CD1c-positive myeloid dendritic cell (primary cell): ENCODE measurements around the gene HSF5.
A peak's percentile ranks its signal among the peaks of the same experiment; 100 is the strongest.
"Not testable (repeated sequence)": the region's sequence is repeated elsewhere in the genome, so short reads cannot be mapped to it uniquely, and the experiment has no call there.

Experiments used
- DNase-seq: peaks from one replicate; pipeline ENCODE4 v3.0.0-alpha.2; 2016; ENCODE audit errors: extremely low spot score

HSF5 gene

DNA sequence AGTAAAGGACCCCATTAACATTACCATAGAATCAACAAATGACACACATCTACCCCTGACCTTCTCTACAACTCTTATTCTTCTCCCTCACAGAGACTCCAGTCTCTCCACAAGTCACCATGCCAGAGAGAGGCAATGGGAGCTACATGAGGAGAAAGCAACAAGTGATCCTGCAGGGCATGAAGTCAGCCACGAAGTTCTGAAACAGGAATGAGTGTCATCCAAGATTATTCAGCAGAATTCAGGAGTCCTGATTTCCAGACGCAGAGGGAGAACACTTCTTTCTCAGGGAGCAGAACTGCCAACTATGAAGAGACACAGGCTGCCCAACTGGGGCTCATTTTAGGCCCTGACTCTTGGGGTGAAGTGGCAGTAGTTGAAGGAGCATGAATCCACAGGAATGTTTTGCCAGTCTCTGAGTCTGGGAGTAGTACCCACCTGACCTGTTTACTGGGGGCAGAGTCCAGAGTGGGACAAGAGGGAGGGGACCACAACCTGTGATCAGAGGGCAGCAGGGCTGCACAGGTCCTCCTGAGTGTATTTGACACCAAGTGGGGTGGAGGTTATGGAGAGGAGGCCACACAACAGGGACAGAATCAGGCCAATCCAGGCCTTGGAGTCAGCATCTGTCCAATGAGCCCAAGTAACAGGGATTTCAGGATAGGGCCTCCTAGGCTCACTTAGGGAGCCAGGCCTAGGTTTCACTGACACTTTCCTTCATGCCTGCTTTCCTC is 28.6 kb upstream of the HSF5 start:
- DNase-seq = no peak

DNA sequence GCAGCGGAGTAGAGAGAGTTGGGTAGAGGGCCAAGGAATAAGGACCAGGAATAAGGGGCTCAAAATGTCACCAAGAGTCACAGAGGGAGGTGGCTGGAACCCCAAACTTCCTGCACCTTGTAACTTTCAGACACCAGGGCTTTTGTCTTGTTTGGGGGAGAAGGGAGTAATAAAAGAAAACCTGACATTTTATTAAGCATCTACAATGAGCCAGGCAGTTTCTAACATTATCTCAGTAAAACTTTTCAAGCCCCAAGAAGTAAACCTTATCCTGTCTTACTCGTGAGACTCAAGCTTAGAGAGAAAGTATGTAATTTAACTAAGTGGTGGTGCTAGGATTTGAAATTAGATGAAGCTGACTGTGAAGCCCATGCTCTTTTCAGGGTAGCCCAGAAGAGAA is 27.1 kb upstream of the HSF5 start:
- DNase-seq = no peak

DNA sequence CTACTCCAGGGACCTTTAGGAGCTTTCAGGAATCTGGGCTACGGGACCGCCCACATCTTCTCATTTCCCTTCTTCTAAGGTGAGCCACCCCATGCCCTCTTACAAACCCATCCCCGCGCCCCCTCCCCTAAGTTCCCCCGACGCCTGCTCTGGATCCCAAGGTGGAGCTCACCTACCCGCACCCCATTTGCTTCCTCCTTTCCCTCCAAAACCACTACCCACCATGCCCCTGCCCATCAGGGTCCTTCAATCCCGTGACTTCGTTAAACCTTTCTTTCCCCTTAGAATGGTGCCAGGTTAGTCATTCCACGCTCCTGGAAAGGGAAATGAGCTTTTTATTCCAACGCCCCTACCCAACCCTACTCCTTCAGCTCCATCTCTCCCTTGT is 26.6 kb upstream of the HSF5 start:
- no peak for DNase-seq

DNA sequence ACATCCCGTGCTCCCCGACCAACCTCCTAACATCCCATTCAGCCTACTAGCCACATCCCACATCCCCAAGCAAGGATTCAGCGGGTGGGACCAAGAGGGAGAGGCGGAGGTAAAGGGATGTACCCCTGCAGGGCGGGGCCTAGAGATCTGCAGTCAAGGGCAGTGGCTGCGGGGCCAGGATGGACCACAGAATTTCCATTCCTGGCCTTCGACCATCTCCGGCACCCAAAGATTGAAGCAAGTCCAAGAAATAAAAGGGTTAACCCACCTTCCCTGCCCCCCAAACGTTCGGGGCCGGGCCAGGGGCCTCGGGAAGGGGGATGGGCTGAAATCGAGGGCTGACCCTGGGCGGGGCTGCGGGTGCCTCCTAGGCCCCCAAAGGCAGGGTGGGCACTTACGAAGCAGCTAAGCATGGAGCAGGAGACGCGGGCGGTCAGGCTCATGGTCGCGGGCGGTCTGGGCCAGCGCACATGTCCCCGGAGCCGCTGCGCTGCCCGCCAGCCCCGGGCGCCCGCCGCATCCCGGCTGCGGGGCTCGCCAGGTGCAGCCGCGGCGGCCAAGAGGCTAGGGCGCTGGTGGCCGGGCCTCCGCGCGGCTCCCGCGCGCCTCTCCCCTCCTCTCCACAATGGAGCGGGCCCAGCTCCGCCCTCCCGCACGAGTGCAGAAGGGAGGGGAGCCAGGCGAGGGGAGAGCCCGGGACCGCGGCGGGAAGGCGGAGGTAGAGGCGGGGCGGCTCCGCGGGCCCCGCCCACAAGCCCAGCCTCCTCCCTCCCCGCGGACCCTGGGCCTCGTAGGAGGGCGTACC is 26.0 kb upstream of the HSF5 start, which contains the start of gene MTMR4:
Gene MTMR4, minus strand, starts transcription at position 674 of the 805 bp plus-strand sequence. Its CDS starts 231 bp downstream, at position 443.
- peak; percentile 70 for DNase-seq

DNA sequence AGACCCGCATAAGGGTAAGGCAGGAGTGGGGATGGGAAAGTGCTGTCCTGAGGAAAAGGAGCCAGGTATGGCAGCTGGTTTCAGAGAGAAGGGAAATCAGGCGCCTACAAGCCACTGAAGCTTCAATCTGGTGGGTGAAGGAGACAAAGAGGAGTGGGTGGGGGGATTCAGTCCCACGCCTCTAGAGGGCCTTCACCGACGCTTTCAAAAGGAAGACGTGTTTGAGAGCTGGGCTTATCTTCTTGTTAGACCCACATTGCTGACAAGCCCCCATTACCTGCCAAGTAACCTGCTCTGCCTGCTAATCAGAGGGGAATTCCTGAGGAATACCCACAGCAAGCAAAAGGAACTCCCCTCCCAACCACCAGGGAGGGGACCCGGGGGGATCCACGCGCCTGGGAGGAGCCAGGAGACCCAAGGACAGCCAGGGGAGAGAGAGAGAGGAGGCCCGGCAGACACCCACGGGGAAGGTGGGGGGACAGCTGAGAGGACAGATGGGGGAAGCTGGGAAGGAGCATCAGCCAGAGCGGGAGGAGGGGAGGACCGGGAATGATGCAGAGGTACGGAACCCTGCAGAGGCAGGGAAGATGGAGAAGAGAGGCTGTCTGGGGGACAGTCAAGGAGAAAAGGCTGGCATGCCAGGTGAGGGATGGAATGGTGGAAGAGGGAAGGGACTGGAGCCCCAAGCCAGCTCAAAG is 25.2 kb upstream of the HSF5 start:
- no peak for DNase-seq

DNA sequence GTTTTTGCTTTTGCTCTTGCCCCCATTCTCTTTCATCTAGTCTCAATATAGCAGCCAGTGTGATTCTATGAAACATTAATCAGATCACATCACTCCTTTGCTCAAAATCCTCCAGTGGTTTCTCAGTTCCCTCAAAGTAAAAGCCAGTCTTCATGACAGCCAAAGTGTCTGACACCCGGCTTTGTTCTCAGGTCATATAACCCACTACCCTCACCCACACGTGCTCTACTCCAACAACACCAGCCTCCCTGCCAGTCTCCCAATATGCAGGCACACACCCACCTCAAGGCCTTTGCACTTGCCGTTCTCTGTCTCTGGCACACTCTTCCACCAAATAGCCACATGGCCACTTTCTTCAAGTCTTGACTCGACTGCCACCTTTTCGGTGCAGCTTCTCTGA is 21.9 kb upstream of the HSF5 start:
- DNase-seq = no peak

DNA sequence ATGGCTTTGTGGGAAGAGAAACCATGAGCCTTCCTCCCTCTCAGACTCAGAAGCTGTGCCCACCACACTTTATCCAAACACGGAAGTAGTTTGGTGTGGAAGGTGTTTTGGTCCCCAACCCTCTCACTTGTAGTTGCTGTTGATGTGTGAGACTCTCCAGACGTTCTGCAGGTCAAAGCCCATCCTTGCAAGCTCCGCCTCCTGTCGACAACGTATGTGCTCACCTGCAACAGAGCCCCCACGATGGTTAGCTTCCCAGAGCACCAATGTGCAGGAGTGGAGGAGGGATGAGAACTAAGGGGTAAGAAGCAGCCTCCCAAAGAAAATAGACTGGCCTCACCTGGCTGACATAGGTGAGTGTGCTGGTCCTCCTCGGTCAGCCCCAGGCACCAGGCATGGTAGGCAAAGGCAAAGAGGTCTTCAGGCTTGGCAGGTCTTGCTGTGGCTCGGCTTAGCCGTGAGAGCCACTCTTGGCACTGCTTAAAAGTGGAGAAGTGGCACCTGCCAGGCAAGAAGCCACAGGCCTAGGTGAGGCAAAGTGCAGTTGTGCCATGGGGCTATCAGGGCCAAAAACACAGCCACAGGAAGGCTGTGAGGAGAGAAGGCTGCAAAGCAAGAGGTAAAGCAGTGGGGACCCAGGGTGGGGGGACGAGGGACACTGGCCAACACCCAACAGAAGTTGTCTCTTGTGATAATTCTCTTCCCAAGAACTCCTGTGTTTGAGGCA is 20.3 kb upstream of the HSF5 start:
- no peak for DNase-seq

DNA sequence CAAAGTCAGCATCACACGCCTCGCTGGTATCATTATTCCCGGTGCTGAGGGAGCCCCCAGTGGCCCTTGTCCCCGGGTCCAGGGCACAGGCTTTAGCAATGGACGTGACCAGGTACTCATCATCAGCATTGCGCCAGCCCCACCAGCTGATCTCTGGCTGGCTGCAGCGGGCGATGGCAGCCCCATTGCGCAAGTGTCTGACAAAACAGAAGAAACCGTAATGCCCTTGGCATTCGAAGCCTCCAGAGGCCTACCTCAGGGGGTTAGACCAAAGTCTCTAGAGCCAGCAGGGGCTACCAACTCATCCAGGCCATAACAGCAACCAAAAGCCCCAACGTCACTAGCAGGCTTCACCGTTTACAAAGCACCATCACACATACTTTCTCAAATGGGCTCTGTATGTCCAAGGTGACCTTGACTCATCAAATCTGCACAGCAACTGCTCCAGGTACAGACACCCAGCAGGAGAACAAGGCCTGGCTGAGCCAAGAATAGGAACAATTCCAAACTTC is 19.0 kb upstream of the HSF5 start:
- no peak for DNase-seq

DNA sequence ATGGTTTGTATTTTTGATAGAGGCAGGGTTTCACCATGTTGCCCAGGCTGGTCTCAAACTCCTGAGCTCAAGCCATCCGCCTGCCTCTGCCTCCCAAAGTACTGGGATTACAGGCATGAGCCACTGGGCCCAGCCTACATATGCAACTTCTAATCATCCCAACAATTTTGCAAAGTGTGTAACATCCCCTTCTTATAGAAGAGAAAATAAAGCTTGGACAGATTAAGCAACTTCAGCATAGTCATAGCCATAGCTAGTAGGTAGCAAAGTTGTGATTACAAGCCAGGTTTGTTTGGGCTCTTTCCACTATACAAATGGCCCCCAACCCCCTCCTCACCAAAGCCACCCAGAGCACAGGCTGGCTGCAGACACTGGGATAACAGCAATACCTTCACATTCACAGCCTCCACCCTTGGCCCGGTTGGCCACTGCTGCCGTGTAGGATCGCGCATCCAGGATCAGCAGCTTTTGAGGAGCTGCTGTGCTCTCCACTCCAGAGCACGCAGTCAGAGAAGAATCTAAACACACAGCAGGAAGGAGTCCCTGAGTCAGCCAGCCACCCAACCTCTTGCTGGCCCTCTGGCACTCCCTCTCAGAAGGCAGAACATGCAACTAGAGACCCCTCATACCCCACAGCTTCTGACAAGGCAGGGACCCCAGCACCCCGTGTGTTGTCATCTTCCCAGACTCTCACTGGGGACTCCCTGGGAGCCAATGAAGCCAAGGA is 18.3 kb upstream of the HSF5 start:
- no peak for DNase-seq

DNA sequence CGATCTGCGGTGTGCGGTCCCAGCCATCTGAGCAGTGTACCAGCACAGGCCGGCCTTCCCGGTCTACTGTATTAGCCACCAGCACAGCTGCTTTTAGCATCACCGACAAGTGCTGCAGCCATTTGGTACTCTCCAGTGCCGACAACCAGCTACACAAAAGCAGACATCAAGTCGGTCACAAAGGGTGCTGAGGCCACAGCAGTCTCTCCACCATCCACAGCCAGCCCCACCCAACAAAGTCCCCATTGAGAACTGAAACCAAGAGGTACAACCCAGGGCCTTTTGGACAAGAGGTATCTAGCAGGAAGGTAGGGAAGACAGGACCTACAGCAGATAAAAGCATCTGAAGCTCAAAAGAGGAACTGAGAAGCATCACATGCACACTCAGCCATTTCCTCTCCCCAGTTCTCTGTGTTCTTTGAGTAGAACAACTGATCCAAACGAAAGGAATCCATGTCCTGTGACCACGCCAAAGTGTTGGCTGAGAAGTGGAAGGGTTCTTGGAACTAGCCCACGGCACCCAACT is 16.7 kb upstream of the HSF5 start:
- peak; percentile 72 for DNase-seq

DNA sequence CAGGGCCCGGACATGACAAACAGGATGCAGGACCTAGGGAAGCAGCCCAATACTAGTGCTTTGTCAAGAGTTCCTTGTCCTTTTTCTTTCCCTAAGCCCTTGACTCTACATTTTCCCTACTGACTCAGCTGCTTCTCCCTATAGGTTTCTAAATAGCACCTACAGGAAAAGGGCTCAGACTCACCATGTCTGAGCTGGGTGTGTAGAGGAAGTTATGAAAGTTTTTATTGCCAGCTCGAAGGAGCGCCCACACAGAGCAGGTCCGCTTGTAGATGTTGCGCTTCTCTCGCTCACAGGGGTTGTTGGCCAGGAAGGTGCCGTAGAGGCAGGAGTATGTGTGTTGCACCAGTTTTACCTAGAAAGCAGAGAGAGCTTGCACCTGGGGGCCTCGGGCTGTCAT is 15.7 kb upstream of the HSF5 start:
- peak; percentile 63 for DNase-seq

DNA sequence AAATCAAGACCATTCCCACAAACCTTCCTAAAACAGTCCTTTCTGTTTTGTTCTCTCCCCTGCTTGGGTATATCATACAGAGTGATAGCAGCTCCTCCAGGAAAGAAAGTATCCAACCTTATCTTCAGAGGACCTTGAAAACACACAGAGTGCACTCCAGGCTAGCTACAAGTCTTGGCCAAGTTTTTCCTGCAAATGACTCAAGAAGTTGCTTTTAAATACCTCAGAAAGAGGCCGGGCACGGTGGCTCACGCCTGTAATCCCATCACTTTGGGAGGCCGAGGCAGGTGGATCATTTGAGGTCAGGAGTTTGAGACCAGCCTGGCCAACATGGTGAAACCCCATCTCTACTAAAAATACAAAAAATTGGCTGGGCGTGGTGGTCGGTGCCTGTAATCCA is 14.9 kb upstream of the HSF5 start:
- not testable (repeated sequence) for DNase-seq

DNA sequence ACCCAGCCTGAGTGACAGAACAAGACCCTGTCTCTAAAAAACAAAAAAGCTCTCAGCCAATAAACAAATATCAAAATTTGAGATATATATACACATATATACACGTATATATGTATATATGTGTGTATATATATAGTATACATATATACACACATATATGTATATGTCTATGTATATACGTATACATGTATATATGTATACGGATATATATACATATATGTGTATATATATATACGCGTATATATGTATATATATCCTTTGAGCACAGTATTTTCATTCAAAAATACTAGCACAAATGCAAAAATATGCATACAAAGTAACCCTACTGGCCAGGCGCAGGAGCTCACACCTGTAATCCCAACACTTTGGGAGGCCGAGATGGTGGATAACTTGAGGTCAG is 13.2 kb upstream of the HSF5 start:
- no peak for DNase-seq

DNA sequence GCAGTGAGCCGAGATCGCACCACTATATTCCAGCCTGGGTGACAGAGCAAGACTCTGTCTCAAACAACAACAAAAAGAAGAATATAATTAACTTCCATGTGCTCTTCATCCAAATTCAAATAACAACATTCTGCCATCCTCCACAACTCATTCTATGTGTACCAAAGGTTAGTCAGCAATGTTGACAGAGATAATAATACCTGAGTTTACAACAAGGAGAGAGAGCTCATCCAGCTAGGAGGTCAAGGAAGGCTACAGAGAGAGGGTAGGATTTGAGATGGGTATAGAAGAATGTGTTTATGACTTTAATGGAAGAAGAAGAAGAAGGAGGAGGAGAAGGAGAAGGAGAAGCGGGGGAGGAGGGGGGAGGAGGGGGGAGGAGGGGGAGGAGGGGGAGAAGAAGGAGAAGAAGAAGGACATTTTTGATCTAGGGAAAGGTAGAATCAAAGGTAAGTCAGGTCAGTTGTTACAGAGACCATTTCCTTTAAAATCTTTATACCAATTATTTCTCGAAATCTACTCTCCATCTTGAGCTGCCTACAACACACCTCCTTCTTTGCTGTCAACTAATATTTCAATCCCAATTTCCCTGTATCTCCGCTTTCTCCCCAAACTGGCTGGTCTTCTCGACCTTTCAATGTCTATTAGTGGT is 10.1 kb upstream of the HSF5 start:
- no peak for DNase-seq

DNA sequence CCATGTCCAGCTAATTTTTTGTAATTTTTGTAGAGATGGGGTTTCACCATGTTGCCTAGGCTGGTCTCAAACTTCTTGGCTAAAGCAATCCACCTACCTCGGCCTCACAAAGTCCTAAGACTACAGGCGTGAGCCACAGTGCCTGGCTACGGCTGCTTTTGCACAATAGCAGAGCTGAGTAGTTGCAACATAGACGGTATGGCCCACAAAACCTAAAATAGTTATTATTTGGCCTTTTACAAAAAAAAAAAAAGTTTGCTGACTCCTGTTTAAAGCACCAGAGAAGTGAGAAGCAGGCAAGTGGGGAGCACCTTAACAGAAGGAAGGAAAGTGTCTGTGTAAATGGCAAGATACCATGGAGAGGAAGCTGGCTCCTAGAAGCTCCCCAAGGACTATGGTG is 5.3 kb upstream of the HSF5 start:
- DNase-seq = no peak

DNA sequence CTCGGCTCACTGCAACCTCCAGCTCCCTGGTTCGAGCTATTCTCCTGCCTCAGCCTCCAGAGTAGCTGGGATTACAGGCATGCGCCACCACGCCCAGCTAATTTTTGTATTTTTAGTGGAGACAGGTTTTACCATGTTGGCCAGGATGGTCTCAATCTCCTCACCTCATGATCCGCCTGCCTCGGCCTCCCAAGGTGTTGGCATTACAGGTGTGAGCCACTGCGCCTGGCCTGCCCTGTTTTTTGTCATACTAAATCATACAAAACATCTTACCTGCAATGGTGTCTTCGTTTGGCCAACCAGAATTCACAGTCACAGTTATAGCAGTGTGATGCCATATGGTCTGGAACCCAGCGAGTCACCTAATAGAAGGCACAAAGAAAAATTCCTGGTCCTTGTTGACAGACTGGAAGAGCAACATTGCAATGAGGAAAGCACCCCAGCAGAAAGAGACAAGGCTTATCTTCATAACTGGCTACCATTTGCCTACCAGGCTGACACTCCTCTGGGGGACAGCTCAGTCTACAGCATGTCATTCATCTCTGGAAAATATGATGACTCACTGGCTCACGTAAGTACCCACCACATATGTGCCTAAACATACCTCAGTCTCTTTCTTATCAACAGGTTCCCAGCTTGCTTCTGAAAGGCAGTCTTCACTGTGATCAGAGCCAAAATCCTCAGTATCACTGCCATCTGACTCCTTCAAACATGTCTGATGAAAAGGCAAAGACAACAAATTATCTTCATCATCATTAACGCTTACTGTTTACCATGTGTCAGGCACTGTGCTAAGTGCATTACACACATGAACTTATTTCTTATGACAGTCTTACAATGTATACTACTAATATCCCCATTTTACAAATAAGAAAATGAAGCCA is 4.3 kb upstream of the HSF5 start:
- DNase-seq = no peak

DNA sequence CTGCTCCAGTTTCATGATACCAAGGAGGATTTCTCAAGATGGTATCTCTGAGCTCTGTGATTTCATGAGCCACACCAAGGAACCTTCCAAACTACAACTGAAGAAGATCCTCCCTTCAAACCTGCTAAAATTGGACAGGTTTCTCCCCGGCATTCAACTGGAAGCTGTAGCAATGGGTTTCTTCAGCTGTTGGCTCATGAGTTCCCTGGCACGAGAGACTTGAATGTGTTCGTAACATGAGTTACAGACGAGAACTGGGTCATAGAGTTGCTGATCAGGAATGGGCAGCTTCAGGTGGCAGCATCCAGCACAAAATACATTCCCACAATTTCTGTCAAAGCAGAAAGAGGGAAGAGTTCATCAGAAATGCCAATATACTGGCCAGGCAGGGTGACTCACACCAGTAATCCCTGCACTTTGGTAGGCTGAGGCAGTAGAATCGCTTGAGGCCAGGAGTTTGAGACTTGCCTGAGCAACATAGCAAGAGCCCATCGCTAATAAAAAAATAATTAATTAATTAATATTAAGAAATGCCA is 3.4 kb upstream of the HSF5 start:
- DNase-seq = no peak

DNA sequence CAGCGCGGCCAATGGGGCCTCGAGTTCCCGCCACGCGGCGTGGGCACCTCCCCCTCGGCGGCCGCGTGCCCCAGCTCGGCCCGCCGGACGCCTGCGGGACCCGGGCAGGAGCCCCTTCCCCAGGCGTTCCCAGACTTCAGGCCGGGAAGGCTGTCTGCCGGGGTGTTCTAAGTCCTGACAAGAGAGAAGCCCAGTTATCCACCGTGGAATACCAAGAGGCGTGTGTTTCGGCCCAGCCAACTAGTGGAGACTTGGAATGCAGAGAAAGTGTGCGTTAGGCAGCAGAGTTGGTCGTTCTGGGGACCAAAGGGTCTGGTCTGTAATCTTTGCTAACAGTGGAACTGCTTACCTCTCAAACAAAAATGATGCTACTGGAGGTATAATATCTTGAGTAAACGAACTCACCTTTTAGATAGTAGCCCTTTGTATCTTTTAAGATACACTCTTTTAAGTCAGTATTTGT is 251 bp upstream of the HSF5 start:
- DNase-seq = no peak

DNA sequence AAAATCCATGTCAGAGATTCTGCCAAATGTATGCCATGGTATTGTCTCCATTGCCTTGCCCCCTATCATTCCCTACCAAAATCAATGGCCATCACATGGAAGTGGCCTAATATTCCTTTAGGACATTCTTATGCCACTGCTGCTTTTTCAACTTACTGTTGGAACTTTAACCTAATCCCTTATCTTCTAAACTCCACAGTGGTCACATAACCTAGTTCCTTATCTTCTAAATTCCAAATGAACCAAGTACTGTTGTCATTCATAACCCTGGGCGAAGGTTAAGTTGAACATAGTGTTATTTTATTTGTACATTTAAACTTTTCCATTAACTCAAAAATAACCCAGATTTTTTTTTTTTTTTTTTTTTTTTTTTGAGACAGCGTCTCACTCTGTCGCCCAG is 3.6 kb downstream of the HSF5 start:
- no peak for DNase-seq
